ENCODE data around the gene WAC.
A peak's percentile ranks its signal among the peaks of the same experiment; 100 is the strongest.
"Not testable (repeated sequence)": the region's sequence is repeated elsewhere in the genome, so short reads cannot be mapped to it uniquely, and the experiment has no call there.

Gene WAC, protein sequence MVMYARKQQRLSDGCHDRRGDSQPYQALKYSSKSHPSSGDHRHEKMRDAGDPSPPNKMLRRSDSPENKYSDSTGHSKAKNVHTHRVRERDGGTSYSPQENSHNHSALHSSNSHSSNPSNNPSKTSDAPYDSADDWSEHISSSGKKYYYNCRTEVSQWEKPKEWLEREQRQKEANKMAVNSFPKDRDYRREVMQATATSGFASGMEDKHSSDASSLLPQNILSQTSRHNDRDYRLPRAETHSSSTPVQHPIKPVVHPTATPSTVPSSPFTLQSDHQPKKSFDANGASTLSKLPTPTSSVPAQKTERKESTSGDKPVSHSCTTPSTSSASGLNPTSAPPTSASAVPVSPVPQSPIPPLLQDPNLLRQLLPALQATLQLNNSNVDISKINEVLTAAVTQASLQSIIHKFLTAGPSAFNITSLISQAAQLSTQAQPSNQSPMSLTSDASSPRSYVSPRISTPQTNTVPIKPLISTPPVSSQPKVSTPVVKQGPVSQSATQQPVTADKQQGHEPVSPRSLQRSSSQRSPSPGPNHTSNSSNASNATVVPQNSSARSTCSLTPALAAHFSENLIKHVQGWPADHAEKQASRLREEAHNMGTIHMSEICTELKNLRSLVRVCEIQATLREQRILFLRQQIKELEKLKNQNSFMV

GRCh38 chr10:28532337-28533185 lies at the start of gene WAC:
Gene WAC (plus strand): TSS chr10:28533118. CDS start chr10:28533580, 462 bp downstream.
- peak; percentile 97 for DNase-seq (ENCODE audit: low spot score)

DNA sequence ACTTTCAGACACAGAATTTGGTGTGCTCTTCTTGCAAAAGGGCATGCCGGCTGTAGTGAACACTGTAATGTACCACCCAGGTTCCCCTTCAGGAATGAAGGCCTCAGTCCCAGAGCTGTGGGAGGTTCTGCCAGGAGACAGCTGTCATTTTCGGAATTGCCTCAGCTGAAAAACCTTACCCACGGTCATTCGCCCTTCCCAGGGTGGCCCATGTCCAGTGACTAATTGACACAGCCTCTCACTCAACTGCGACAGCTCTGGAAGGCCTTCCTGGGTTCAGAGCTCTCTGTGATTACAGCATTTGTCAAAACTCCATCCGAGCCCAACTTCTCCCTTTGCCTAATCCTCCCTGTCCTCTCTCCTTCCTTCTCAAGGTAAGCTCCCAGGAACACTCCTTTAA lies 43.7 kb upstream of the WAC start:
- DNase-seq (ENCODE audit: low spot score) = no peak

GRCh38 chr10:28490256-28490865 lies 42.6 kb upstream of the WAC start:
- not testable (repeated sequence) for DNase-seq (ENCODE audit: low spot score)

DNA sequence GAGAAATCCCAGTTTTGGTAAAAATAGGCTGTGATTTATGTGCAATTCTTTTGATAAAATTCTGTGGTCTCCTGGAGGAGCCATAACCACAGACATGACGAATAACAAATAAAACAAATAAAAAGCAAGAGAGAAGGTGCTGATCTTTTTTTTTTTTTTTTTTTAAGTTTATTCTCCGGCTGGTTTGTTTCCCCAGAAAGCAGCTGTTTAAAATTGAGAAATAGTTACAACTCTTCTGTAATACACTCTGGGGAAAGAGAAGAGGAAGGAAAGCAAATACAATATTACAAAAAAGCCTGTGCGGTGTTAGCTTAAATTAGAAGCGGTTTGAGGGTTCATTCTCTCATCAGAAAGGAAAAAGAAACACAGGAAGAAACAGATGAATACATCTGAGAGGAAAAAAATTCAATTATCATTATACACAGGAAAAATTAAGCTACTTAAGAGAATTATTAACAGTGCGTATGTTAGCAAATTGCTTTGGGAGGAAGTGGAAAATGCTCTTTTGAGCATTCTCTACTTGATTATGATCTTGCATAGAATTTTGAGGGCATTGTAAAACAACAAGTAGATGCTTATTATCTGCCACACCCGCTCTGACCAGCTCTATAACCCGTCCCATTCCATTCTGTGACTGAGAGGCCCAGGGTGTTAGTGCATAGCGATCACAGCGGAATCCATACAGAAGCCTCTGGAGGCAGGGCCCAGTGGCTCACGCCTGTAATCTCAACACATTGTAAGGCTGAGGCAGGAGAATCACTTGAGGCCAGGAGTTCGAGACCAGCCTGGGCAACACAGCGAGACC lies 40.6 kb upstream of the WAC start:
- DNase-seq (ENCODE audit: low spot score) = no peak

GRCh38 chr10:28494420-28494819 lies 38.5 kb upstream of the WAC start:
- no peak for DNase-seq (ENCODE audit: low spot score)

GRCh38 chr10:28495084-28495483 lies 37.8 kb upstream of the WAC start:
- no peak for DNase-seq (ENCODE audit: low spot score)

DNA sequence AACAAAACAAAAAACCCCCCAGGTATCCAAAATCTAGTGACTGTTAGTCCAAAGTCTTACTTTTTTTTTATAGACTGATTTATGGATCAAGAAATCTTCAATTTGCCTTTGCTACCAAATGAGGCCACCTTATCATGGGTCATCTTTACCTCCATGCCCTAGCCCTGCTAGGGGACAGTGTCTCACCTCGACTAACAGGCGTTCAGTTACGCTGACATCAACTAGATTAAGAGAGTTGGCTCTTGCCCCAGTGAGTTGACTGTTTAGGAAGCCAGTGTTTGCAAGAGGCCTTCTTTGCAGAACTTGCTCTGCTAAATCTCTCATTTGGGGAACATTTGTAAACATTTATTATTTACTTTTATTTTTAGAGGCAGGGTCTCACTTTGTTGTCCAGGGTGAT lies 36.9 kb upstream of the WAC start:
- no peak for DNase-seq (ENCODE audit: low spot score)

DNA sequence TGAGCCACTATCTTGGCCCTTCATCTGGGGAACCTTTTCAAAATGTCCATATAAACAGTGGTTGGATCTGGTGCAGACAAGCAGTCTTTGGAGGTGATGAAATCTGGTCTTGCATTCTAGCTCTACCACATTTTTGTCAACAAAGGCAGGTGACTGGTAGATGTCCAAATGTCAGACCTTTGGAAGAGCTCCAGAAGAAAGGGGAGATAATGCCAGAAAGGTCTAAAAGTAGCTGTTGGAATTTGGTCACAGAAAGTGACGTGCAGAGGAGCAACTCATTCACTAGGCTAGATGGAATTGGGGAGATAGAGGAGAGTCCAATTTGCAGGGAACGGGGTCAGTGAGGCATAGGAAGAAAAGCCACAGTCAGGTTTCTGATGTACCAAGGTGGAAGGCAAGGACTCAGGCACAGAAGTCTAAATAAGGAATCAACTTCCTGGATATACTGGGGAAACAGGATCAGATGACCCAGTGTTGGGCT lies 36.4 kb upstream of the WAC start:
- DNase-seq (ENCODE audit: low spot score) = no peak

GRCh38 chr10:28497313-28498126 lies 35.4 kb upstream of the WAC start:
- no peak for DNase-seq (ENCODE audit: low spot score)

GRCh38 chr10:28500203-28500602 lies 32.7 kb upstream of the WAC start:
- DNase-seq (ENCODE audit: low spot score) = not testable (repeated sequence)

DNA sequence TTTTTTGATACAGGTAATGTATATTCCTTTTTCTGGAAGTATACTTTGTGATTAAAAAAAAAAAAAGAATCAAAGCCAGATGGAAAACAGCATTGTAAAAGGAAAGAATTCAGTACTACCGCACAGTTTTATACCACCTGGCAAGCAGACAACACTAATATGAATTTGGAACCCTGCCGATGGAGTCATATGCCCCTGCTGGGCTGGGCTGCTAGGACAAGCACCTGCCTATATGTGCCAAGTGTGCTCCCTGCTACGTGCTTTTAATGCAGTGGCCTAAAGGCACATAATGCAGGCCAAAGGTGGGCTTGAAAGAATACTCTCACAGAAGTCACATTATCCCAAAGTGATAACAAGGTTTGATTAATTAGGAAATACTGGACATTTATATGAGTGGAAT lies 29.8 kb upstream of the WAC start:
- peak; percentile 16 for DNase-seq (ENCODE audit: low spot score)

DNA sequence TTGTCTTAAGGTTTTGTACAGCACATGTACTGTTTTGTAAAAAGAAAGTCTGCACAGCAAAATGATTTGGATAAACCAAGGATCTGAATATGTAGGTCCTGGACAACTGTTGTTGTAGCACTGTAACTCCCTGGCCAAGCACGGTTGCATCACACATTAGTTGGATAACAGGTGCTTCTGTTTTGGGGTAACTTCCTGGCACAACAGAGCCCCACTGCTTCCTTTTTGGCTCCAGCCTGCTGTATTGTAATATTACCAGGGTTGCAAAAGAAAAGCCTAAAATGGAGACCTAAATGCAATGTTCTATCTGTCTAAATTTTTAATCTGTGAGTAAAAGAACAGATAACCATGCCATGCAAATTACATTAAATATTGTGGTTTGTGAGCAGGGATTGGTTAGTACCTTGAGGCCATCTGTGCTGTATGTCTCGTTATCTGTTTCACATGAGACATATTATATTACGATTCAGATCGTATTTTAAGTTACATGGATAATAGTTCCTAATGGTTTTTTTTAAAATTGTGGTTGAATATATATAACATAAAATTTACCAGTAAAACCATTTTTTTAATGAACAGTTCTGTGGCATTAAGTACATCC lies 27.5 kb upstream of the WAC start:
- no peak for DNase-seq (ENCODE audit: low spot score)

- no peak for DNase-seq (ENCODE audit: low spot score)
Observed at GRCh38 chr10:28508304-28508925, 24.5 kb upstream of the WAC start.

- DNase-seq (ENCODE audit: low spot score) = no peak
Observed at GRCh38 chr10:28509286-28509685, 23.6 kb upstream of the WAC start.

DNA sequence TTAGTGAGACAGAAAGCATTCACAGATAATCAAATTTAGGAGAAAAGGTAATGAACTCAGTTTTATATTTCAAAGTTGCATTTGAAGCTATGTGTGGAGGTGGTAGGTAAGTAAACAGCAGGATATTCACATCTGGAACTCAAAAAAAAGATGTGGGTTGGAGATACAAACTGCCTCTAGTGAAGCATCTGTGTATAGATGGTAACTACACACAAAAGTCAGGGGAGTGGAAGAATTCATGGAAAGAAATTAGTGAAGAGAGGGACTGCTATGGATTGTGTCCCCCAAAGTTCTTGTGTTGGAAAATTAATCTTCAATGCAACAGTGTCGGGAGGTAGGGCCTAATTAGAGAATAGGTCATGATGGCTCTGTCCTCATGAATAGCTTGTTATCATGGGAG lies 18.3 kb upstream of the WAC start:
- DNase-seq (ENCODE audit: low spot score) = no peak

DNA sequence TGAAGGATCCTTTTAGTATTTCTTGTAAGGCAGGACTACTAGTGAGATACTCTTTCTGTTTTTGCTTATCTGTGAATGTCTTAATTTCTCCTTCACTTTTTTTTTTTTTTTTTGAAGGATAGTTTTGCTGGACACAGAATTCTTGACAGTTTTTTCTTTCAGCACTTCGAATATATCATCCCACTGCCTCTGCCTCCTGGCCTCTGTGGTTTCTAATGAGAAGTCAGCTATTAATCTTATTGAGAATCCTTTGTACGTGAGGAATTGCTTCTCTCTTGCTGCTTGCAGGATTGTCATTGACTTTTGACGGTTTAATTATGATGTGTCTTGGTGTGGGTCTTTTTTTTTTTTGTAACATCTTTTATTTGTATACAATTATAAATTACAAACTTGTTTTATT lies 12.6 kb upstream of the WAC start:
- no peak for DNase-seq (ENCODE audit: low spot score)

DNA sequence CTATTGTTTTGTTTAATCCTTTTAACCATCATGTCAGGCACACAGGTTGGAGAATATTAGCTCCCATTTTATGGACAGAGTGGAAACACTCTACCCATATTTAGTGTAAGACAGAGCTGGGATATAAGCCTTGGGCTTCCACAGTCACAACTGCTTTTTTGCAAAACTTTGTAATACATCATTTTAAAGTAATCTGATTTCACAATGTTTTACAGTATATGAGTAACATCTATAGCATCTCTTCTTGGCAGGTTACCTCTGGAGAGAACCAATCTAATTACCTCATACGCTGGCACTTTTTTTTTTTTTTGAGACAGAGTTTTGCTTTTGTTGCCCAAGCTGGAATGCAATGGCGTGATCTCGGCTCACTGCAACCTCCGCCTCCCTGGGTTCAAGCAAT lies 12.1 kb upstream of the WAC start:
- DNase-seq (ENCODE audit: low spot score) = not testable (repeated sequence)

DNA sequence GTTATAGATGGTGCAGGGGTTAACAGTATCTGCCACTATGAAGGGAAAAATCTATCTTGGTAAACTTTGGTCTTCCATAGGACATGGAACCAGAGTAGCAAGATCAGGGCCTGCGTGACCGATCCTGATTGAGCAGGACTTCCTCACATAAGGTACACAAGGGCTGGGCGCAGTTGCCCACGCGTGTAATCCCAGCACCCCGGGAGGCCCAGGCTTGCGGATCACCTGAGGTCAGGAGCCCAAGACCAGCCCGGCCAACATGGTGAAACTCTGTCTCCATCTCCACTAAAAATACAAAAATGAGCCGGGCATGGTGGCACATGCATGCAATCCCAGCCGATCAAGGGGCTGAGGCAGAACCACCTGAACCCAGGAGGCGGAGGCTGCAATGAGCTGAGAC lies 11.0 kb upstream of the WAC start:
- not testable (repeated sequence) for DNase-seq (ENCODE audit: low spot score)

DNA sequence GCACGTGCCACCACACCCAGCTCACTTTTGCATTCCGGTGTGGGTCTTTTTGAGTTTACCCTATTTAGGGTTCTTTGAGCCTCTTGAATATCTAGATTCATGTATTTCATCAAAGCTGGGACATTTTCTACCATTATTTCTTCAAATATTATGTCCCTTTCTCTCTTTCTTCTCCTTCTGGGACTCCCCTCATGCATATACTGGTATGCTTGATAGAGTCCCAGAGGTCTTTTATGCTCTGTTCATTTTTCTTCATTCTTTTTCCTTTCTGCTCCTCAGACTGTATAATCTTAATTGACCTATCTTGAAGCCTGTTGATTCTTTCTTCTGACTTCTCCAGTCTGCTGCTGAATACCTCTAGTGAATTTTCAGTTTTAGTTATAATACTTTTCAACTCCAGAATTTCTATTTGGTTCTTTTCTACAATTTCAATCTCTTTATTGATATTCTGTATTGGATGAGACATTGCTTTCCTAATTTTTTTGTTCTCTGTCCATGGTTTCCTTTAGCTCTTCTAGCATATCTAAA lies 9.1 kb upstream of the WAC start:
- no peak for DNase-seq (ENCODE audit: low spot score)

Measured in AG20443 (cell line).